ENCODE results near the gene DHFR.

Gene DHFR

DNA sequence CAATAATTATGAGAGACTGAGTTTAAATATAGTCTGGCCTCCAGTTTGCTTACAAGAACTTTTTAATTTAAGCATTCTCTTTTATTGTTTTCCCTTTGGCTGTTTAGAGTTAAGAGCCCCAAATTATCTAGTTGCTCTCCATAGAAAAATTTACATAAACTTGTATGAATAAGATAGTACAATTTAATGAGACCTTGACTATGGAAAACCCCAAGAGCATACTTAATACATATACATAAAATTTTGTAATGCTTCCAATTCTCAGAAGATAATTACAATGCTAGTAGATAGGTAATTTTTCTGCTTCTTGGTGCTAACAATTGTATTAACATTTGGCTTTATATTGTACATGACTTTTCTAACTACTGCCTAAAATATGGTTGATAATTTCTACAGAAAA is 20.6 kb downstream of the DHFR start:
- H3K27me3 ChIP-seq: no peaks in the 10 kb centered on the region
- H3K27ac ChIP-seq: no peak overlapping the region
- H3K4me1 ChIP-seq (ENCODE audit: control insufficient read depth in 1 of 2, insufficient read depth in 1 of 2, low read depth in 1 of 2, low read length in 1 of 2): peaks cover 9 to 10% of the 10 kb centered on the region in 2 experiments
- no peaks in the 10 kb centered on the region for H3K9me3 ChIP-seq
- TF ChIP-seq, protein P1, sequence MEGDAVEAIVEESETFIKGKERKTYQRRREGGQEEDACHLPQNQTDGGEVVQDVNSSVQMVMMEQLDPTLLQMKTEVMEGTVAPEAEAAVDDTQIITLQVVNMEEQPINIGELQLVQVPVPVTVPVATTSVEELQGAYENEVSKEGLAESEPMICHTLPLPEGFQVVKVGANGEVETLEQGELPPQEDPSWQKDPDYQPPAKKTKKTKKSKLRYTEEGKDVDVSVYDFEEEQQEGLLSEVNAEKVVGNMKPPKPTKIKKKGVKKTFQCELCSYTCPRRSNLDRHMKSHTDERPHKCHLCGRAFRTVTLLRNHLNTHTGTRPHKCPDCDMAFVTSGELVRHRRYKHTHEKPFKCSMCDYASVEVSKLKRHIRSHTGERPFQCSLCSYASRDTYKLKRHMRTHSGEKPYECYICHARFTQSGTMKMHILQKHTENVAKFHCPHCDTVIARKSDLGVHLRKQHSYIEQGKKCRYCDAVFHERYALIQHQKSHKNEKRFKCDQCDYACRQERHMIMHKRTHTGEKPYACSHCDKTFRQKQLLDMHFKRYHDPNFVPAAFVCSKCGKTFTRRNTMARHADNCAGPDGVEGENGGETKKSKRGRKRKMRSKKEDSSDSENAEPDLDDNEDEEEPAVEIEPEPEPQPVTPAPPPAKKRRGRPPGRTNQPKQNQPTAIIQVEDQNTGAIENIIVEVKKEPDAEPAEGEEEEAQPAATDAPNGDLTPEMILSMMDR (IDR thresholded peaks at IDR 0.05): no peak
- peaks cover 29% of the 10 kb centered on the region for H3K36me3 ChIP-seq
- H3K4me3 ChIP-seq (ENCODE audit: low read depth in 1 of 2, low read length in 1 of 2): no peak overlapping the region

DNA sequence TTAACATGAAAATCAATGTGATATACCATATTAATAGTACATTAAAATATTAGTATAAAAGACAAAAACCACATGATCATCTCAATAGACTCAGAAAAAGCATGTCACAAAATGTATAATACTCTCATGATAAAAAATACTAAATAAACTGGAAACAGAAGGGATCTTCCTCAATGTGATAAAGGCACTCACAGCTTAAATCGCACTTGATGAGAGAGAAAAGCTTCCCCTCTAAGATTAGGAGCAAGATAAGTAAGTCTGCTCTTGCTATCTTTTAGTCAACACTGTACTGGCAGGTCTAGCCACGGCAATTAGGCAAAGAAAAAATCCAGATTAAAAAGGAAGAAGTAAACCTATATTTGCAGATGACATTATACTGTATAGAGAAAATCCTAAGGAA is 22.1 kb downstream of the DHFR start:
- Histone ChIP-seq H3K4me3 (ENCODE audit: low read depth in 1 of 2, low read length in 1 of 2) (no peak overlapping the region), H3K27me3 (no peaks in the 10 kb centered on the region), H3K9me3 (no peaks in the 10 kb centered on the region), H3K4me1 (ENCODE audit: control insufficient read depth in 1 of 2, insufficient read depth in 1 of 2, low read depth in 1 of 2, low read length in 1 of 2) (peaks cover 13 to 16% of the 10 kb centered on the region in 2 experiments), H3K36me3 (peaks cover 21% of the 10 kb centered on the region), H3K27ac (no peak overlapping the region)
- TF ChIP-seq, protein P1 (IDR thresholded peaks at IDR 0.05): no peak

DNA sequence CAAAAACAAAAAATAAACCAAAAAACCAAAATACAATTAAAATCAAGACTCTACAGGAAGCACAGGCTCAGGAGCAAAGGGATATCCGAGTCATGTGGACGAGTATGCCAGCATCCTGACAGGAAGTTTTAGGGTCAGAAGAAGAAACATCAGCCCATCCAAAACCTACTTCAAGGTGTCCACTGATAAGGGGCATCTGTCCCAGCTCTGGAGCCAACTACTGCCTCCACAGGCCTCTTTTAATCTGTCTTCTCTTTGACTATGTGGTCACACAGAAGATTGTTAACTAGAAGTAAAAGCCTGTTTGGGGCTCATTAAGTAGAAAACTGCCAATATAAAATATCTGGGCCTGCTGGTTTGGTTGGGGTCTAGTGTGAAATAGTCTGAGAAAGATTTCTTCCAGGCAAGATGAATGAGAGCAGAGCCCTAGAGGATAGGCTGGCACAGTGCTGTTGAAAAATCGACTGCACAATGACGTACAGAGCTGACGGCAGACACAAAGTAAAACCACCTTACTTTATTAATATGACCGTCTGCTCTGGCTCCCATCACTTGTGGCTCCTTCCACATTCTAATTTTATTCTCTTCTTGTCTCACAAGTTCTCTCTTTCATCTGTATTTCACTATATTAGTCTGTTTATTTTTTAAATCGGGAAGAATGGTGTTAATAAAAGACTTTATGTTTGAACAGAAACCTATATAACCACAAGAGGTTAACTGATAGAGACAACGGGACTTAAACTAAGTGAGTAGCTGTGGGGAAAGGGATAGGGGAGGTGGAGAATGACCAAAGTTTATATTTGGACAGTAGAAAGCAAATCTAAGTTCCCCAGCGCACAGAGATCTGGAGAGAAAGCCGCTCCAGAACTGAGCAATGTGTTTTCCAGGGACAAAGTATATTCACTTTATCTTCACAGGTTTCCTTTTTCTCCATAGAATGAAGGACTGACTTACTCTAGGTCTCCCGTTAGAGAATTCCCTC is 23.2 kb downstream of the DHFR start:
- Histone ChIP-seq H3K4me1 (ENCODE audit: control insufficient read depth in 1 of 2, insufficient read depth in 1 of 2, low read depth in 1 of 2, low read length in 1 of 2) (peaks cover 13 to 16% of the 10 kb centered on the region in 2 experiments), H3K27ac (peak overlapping the region; percentile 18), H3K4me3 (ENCODE audit: low read depth in 1 of 2, low read length in 1 of 2) (no peak overlapping the region), H3K27me3 (no peaks in the 10 kb centered on the region), H3K36me3 (peaks cover 20% of the 10 kb centered on the region), H3K9me3 (no peaks in the 10 kb centered on the region)
- TF ChIP-seq, protein P1 (IDR thresholded peaks at IDR 0.05): no peak

DNA sequence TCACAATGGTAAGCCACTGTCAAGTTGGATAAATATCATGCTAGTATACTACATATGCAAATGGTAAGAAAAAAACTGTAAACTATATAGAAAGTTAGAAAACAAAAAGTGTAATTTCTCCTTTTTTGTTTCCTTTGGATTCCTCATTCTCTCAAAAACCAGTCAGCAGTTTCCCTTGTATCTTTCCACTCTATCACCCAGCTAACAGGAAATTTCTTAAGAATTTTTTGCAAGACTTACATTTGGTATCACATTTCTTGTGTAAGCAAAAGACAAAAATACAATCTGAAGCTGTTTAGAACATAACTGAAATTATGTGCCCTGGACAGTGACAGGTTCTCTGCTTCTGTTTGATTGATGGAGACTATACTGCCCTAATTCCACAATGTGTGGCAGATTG is 25.5 kb downstream of the DHFR start:
- Histone ChIP-seq H3K4me1 (ENCODE audit: control insufficient read depth in 1 of 2, insufficient read depth in 1 of 2, low read depth in 1 of 2, low read length in 1 of 2) (peaks cover 14 to 21% of the 10 kb centered on the region in 2 experiments), H3K36me3 (peaks cover 14% of the 10 kb centered on the region), H3K27ac (peak overlapping the region; percentile 71), H3K9me3 (no peaks in the 10 kb centered on the region), H3K27me3 (no peaks in the 10 kb centered on the region), H3K4me3 (ENCODE audit: low read depth in 1 of 2, low read length in 1 of 2) (no peak overlapping the region)
- TF ChIP-seq, protein P1 (IDR thresholded peaks at IDR 0.05): no peak

DNA sequence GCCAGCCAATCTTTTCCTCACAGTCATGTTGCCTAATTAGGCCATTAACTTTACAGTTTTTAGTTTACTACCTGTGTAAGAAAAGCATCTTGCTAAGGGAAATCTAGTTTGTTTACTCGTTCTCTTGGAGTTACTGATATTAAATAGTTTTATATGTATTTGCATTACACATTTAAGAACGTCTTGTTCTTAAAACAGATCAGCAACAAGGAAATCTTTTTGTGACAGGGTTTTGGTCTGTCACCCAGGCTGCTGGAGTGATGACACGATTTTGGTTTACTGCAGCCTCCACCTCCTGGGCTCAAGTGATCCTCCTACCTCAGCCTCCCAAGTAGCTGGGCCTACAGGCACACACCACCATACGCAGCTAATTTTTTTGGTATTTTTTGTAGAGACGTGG is 29.6 kb downstream of the DHFR start:
- Histone ChIP-seq H3K4me1 (ENCODE audit: control insufficient read depth in 1 of 2, insufficient read depth in 1 of 2, low read depth in 1 of 2, low read length in 1 of 2) (peaks cover 47 to 61% of the 10 kb centered on the region in 2 experiments), H3K27ac (peak overlapping the region; percentile 28), H3K27me3 (no peaks in the 10 kb centered on the region), H3K36me3 (no peaks in the 10 kb centered on the region), H3K4me3 (ENCODE audit: low read depth in 1 of 2, low read length in 1 of 2) (no peak overlapping the region), H3K9me3 (no peaks in the 10 kb centered on the region)
- TF ChIP-seq, protein P1 (IDR thresholded peaks at IDR 0.05): no peak

Measured in neutrophil (primary cell).